ENCODE results near the gene MSANTD1. TPM values are rescaled to one million over a fixed set of nuclear protein-coding genes. Genes with fewer than 3 reads are reported as not detected.

Gene MSANTD1
- total RNA-seq, 1 donor from 2014 or later = 1.6 TPM

- peaks cover 14% of the 10 kb centered on the region for H3K36me3 Mint-ChIP-seq (ENCODE audit: low read depth, unreplicated experiment)
- Histone ChIP-seq H4K20me1 (ENCODE audit: insufficient read depth, low read length) (peaks cover 34% of the 10 kb centered on the region), H2AFZ (ENCODE audit: low read depth, low read length) (no peak overlapping the region), H3K27me3 (ENCODE audit: insufficient read depth, low read length) (no peaks in the 10 kb centered on the region), H3K79me2 (ENCODE audit: insufficient read depth, low read length) (no peaks in the 10 kb centered on the region), H3K4me2 (ENCODE audit: low read length) (no peak overlapping the region), H3K9ac (ENCODE audit: low read length) (no peak overlapping the region), H3K4me1 (ENCODE audit: insufficient read depth, low read length) (peaks cover 11% of the 10 kb centered on the region), H3K27ac (ENCODE audit: low read depth, low read length) (no peak overlapping the region), H3K9me3 (ENCODE audit: insufficient read depth, low read depth, low read length) (no peaks in the 10 kb centered on the region), H3K36me3 (ENCODE audit: insufficient read depth, low read length) (peaks cover 14% of the 10 kb centered on the region), H3K4me3 (ENCODE audit: insufficient read depth, low read depth, low read length) (no peak overlapping the region)
- no peak overlapping the region for H3K4me3 Mint-ChIP-seq (ENCODE audit: unreplicated experiment)
- FAIRE-seq (no peak), DNase-seq (ENCODE audit: low read depth) (no peak)
- H3K27me3 Mint-ChIP-seq (ENCODE audit: low read depth, unreplicated experiment) = no peaks in the 10 kb centered on the region
- H3K4me1 Mint-ChIP-seq (ENCODE audit: low read depth, unreplicated experiment) = peaks cover 16% of the 10 kb centered on the region
- no peaks in the 10 kb centered on the region for H3K9me3 Mint-ChIP-seq (ENCODE audit: unreplicated experiment)
- H3K27ac Mint-ChIP-seq (ENCODE audit: unreplicated experiment) = no peak overlapping the region
- TF ChIP-seq, protein P1, sequence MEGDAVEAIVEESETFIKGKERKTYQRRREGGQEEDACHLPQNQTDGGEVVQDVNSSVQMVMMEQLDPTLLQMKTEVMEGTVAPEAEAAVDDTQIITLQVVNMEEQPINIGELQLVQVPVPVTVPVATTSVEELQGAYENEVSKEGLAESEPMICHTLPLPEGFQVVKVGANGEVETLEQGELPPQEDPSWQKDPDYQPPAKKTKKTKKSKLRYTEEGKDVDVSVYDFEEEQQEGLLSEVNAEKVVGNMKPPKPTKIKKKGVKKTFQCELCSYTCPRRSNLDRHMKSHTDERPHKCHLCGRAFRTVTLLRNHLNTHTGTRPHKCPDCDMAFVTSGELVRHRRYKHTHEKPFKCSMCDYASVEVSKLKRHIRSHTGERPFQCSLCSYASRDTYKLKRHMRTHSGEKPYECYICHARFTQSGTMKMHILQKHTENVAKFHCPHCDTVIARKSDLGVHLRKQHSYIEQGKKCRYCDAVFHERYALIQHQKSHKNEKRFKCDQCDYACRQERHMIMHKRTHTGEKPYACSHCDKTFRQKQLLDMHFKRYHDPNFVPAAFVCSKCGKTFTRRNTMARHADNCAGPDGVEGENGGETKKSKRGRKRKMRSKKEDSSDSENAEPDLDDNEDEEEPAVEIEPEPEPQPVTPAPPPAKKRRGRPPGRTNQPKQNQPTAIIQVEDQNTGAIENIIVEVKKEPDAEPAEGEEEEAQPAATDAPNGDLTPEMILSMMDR (IDR thresholded peaks at IDR 0.05; ENCODE audit: insufficient read depth, low read depth, low read length) = no peak
- no peak for TF ChIP-seq EZH2 (IDR thresholded peaks at IDR 0.05; ENCODE audit: insufficient read depth, low read length)
Measured at GRCh38 chr4:3200423-3201090, 48.4 kb upstream of the MSANTD1 start.

GRCh38 chr4:3201718-3202702 is 46.9 kb upstream of the MSANTD1 start:
- Mint-ChIP-seq H3K4me3 (ENCODE audit: unreplicated experiment) (no peak overlapping the region), H3K4me1 (ENCODE audit: low read depth, unreplicated experiment) (peaks cover 16% of the 10 kb centered on the region)
- no peak overlapping the region for H3K4me2 ChIP-seq (ENCODE audit: low read length)

More at GRCh38 chr4:3201718-3202702, 46.9 kb upstream of the MSANTD1 start:
- Mint-ChIP-seq H3K9me3 (ENCODE audit: unreplicated experiment) (no peaks in the 10 kb centered on the region), H3K27ac (ENCODE audit: unreplicated experiment) (no peak overlapping the region), H3K36me3 (ENCODE audit: low read depth, unreplicated experiment) (peaks cover 10% of the 10 kb centered on the region), H3K27me3 (ENCODE audit: low read depth, unreplicated experiment) (no peaks in the 10 kb centered on the region)
- no peak overlapping the region for H3K27ac ChIP-seq (ENCODE audit: low read depth, low read length)
- FAIRE-seq (no peak), DNase-seq (ENCODE audit: low read depth) (peak; percentile 68)
- TF ChIP-seq, protein P1 (IDR thresholded peaks at IDR 0.05; ENCODE audit: insufficient read depth, low read depth, low read length) = no peak
- no peak for TF ChIP-seq EZH2 (IDR thresholded peaks at IDR 0.05; ENCODE audit: insufficient read depth, low read length)
- peaks cover 11% of the 10 kb centered on the region for H3K4me1 ChIP-seq (ENCODE audit: insufficient read depth, low read length)
- no peak overlapping the region for H3K9ac ChIP-seq (ENCODE audit: low read length)
- H2AFZ ChIP-seq (ENCODE audit: low read depth, low read length) = no peak overlapping the region
- no peaks in the 10 kb centered on the region for H3K27me3 ChIP-seq (ENCODE audit: insufficient read depth, low read length)
- no peak overlapping the region for H3K4me3 ChIP-seq (ENCODE audit: insufficient read depth, low read depth, low read length)
- no peaks in the 10 kb centered on the region for H3K79me2 ChIP-seq (ENCODE audit: insufficient read depth, low read length)
- H3K36me3 ChIP-seq (ENCODE audit: insufficient read depth, low read length) = peaks cover 13% of the 10 kb centered on the region
- peaks cover 29% of the 10 kb centered on the region for H4K20me1 ChIP-seq (ENCODE audit: insufficient read depth, low read length)
- H3K9me3 ChIP-seq (ENCODE audit: insufficient read depth, low read depth, low read length) = no peaks in the 10 kb centered on the region
